Muscle layer of duodenum (tissue), 2 donors: ENCODE results near the gene ZNF267.
"Not testable (repeated sequence)": the region's sequence is repeated elsewhere in the genome, so short reads cannot be mapped to it uniquely, and the experiment has no call there.

Experiments used
- H3K27ac ChIP-seq: one replicate; pipeline ENCODE4 v1.7.0; 2013; ENCODE audit warnings: mild to moderate bottlenecking, low read length
- H3K27me3 ChIP-seq: one replicate; pipeline ENCODE4 v1.7.0; 2013; ENCODE audit warnings: low read depth, mild to moderate bottlenecking, control low read depth, low read length
- H3K36me3 ChIP-seq, 2 donors: one replicate each; pipeline ENCODE4 v1.7.0; 2013; ENCODE audit warnings: low read length in 2 of 2, control low read depth in 1 of 2, mild to moderate bottlenecking in 1 of 2; ENCODE audit not compliant: insufficient read depth in 2 of 2, control insufficient read depth in 1 of 2
- H3K4me1 ChIP-seq, 2 donors: one replicate each; pipeline ENCODE4 v1.7.0; 2013; ENCODE audit warnings: low read length in 2 of 2, mild to moderate bottlenecking in 2 of 2, control low read depth in 1 of 2, moderate library complexity in 1 of 2; ENCODE audit not compliant: insufficient read depth in 2 of 2, control insufficient read depth in 1 of 2
- H3K4me3 ChIP-seq, 2 donors: one replicate each; pipeline ENCODE4 v1.7.0; 2013; ENCODE audit warnings: low read length in 2 of 2, low read depth in 1 of 2, mild to moderate bottlenecking in 1 of 2
- H3K9me3 ChIP-seq, 2 donors: one replicate each; pipeline ENCODE4 v1.7.0; 2013; ENCODE audit warnings: low read length in 2 of 2, control low read depth in 1 of 2, mild to moderate bottlenecking in 1 of 2; ENCODE audit not compliant: control insufficient read depth in 1 of 2
- donor health status: healthy.

ZNF267 gene

DNA sequence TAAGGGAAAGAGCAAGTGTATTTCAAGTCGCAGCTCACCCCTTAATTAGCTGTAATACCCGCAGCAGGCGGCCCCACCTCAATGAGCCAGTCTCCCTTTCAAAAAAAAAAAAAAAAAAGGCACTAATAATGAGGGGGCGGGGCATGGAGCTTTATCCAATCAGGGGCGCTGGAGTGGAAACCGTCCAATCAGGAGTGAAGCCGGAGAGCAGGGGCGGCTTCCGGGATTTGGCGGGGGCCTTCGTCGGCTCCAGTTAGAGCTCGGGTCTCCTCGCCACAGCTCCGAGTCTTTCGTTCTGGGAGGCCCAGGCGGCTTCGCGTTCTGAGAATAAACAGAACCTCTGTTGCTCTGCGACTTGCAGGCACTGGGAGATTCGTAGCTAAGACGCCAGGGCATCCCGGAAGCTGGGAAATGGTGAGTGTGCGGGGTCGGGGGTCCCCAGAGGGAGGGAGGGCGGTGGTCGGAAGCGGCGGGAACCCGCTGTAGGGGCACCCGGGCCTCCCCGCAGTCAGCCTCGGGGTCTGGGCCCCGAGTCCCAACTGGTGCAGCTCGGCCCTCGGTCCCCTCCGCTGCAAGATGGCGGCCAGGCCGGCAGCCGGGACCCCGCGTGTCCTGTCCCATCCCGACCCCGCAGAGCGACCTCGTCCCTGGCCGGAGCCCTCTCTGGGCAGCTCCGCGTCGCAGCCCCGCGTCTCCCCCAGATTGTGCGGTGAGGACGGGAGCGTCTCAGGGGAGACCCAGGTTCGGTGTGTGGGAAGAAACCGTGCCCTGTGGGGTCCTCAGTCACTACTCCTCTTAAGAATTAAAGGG, at the start of gene ZNF267:
Gene ZNF267 (plus strand): TSS at position 252 of the 810 bp plus-strand sequence. CDS start 160 bp downstream, at position 412.
- peaks cover 5 to 7% of the 10 kb centered on the region in 2 donors for H3K36me3 ChIP-seq
- H3K4me3 ChIP-seq, result peak within 1 kb of the TSS; percentile 95 to 98
- no peaks in the 10 kb centered on the region for H3K9me3 ChIP-seq
- peak within 1 kb of the TSS; percentile 98 for H3K27ac ChIP-seq
- H3K27me3 ChIP-seq, result no peaks in the 10 kb centered on the region
- peaks cover 24 to 44% of the 10 kb centered on the region in 2 donors for H3K4me1 ChIP-seq

GRCh38 chr16:31833047-31833446, 40.6 kb upstream of the ZNF267 start:
- H3K9me3 ChIP-seq, result peaks cover 0 to 5% of the 10 kb centered on the region in 2 donors
- no peak overlapping the region for H3K4me3 ChIP-seq
- H3K36me3 ChIP-seq, result no peaks in the 10 kb centered on the region
- H3K4me1 ChIP-seq, result no peaks in the 10 kb centered on the region
- H3K27ac ChIP-seq, result no peak overlapping the region
- H3K27me3 ChIP-seq, result no peaks in the 10 kb centered on the region

DNA sequence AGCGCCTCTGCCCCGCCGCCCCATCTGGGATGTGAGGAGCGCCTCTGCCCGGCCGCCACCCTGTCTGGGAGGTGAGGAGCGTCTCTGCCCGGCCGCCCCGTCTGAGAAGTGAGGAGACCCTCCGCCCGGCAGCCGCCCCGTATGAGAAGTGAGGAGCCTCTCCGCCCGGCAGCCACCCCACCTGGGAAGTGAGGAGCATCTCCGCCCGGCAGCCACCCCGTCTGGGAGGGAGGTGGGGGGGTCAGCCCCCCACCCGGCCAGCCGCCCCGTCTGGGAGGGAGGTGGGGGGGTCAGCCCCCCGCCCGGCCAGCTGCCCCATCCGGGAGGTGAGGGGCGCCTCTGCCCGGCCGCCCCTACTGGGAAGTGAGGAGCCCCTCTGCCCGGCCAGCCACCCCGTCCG, 37.2 kb upstream of the ZNF267 start:
- peaks cover 3 to 12% of the 10 kb centered on the region in 2 donors for H3K9me3 ChIP-seq
- not testable (repeated sequence) for H3K27ac ChIP-seq, H3K4me1 ChIP-seq, H3K4me3 ChIP-seq, H3K27me3 ChIP-seq, H3K36me3 ChIP-seq

DNA sequence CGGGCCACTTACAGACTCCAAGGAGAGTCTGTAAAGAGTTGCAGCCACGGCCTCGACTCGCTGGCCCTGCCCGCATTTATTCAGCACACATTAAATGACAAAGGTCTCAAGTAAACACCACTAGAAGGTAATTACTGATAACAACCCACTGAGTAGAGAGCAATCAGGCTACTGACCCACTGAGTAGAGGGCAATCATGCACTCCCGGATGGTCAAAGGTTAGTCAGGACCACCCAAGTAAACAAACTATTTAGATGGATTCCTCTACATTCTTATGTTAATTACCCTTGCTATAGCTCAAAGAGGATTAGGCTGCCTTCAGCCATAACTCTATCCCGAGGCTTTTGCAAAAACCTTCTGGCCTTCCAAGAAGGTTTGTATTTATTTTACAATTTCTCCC, 30.7 kb upstream of the ZNF267 start:
- no peaks in the 10 kb centered on the region for H3K27me3 ChIP-seq
- no peaks in the 10 kb centered on the region for H3K4me1 ChIP-seq
- H3K27ac ChIP-seq, result no peak overlapping the region
- H3K36me3 ChIP-seq, result no peaks in the 10 kb centered on the region
- no peak overlapping the region for H3K4me3 ChIP-seq
- peaks cover 9 to 23% of the 10 kb centered on the region in 2 donors for H3K9me3 ChIP-seq

- H3K36me3 ChIP-seq, H3K27ac ChIP-seq, H3K4me1 ChIP-seq, H3K27me3 ChIP-seq: not testable (repeated sequence)
- H3K4me3 ChIP-seq, result peak overlapping the region in 1 of 2 donors; percentile 10
- H3K9me3 ChIP-seq, result peaks cover 13 to 32% of the 10 kb centered on the region in 2 donors
Measured at GRCh38 chr16:31848572-31848971, 25.0 kb upstream of the ZNF267 start.

DNA sequence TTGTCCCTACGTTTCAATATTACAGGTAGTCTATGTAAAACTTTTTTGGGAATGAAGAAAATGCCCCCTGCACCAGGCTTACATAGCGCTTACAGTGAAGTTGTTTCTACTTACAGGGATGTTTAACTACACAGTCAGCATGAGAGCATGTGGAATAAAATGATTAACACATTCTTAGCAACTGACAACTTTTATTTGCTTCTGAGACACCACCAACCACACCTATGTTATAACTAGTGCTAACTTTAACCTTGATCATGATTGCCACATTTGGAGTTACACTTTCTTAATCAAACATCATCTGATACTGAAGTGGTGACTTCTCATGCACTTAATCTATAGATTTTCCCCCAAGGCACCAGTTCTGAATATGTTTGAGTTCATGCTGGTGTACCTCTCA, 20.3 kb upstream of the ZNF267 start:
- H3K36me3 ChIP-seq, result no peaks in the 10 kb centered on the region

GRCh38 chr16:31860508-31860907, 13.1 kb upstream of the ZNF267 start:
- H3K4me3 ChIP-seq, result no peak overlapping the region
- H3K9me3 ChIP-seq, result no peaks in the 10 kb centered on the region

More for the DNA sequence above, 20.3 kb upstream of the ZNF267 start:
- peaks cover 6 to 18% of the 10 kb centered on the region in 2 donors for H3K9me3 ChIP-seq
- H3K27ac ChIP-seq, result no peak overlapping the region
- H3K27me3 ChIP-seq, result no peaks in the 10 kb centered on the region
- H3K4me3 ChIP-seq, result no peak overlapping the region
- H3K4me1 ChIP-seq, result no peaks in the 10 kb centered on the region

GRCh38 chr16:31861455-31861854, 12.2 kb upstream of the ZNF267 start:
- no peak overlapping the region for H3K27ac ChIP-seq
- no peaks in the 10 kb centered on the region for H3K4me1 ChIP-seq
- no peaks in the 10 kb centered on the region for H3K27me3 ChIP-seq
- no peaks in the 10 kb centered on the region for H3K9me3 ChIP-seq
- H3K4me3 ChIP-seq, result no peak overlapping the region
- H3K36me3 ChIP-seq, result no peaks in the 10 kb centered on the region

More at GRCh38 chr16:31860508-31860907, 13.1 kb upstream of the ZNF267 start:
- Histone ChIP-seq H3K27ac (no peak overlapping the region), H3K36me3 (no peaks in the 10 kb centered on the region), H3K27me3 (no peaks in the 10 kb centered on the region), H3K4me1 (no peaks in the 10 kb centered on the region)

DNA sequence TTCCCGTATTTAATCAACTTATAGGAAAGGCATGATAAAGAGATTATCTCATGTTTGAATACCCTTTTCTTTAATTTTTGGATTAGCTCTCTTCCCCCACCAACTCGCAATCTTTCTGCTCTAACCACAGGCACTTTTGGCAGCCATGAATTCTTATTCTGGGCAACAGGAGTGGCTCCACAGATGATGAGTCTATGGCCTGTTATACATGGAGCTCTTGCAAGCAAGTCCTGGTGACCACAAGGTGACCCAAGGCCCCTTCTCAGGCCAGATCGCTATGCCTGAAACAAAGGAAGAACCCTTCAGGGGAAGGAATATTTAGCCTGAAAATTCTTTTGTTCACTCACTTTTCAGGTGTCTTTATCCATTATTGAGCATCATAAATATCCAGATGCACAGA, 10.8 kb upstream of the ZNF267 start:
- Histone ChIP-seq H3K36me3 (no peaks in the 10 kb centered on the region), H3K9me3 (no peaks in the 10 kb centered on the region), H3K27me3 (no peaks in the 10 kb centered on the region), H3K27ac (no peak overlapping the region), H3K4me3 (no peak overlapping the region), H3K4me1 (no peaks in the 10 kb centered on the region)

DNA sequence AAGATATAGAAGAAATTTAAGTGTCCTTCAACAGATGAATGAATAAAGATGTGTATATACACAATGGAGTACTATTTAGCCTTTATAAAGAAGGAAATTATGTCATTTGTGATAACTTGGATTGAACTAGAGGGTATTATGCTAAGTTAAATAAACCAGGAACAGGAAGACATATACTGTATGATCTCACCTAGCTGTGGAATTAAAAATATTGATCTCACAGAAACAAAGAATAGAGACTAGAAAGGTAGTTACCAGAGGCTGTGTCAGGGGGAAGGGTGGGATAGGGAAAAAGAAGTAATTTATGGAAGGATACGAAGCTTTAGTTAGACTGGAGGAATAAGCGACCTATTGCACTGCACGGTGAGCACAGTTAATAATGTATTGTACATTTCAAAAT, 5.4 kb upstream of the ZNF267 start:
- H3K27me3 ChIP-seq, result no peaks in the 10 kb centered on the region
- no peaks in the 10 kb centered on the region for H3K9me3 ChIP-seq
- H3K36me3 ChIP-seq, result no peaks in the 10 kb centered on the region
- H3K27ac ChIP-seq, result no peak overlapping the region
- H3K4me3 ChIP-seq, result no peak overlapping the region
- peaks cover 0 to 3% of the 10 kb centered on the region in 2 donors for H3K4me1 ChIP-seq

DNA sequence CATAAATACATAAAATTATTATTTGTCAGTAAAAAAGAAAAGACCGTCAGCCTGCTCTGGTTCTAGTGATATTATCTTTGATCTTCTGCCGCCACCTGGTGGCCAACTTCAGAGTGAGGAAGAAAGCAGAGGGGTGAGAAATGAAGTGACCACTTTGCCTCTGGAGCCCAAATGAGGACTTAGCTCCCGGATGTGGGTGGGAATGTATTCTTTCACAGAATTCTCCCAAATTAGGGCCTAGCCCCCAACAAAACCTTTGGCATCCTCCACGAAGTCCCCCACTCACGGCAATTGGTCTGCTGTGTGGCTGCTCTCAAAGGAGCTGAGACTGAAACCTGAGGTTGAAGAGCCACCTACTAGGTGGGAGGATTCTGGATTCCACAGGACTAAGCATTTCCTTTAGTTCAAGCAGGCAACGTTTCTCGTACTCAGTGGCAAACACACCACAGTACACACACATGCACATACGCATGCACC, 4.9 kb upstream of the ZNF267 start:
- H3K27ac ChIP-seq, result no peak overlapping the region
- H3K36me3 ChIP-seq, result no peaks in the 10 kb centered on the region
- H3K4me1 ChIP-seq, result peaks cover 0 to 6% of the 10 kb centered on the region in 2 donors
- no peaks in the 10 kb centered on the region for H3K9me3 ChIP-seq
- no peak overlapping the region for H3K4me3 ChIP-seq
- H3K27me3 ChIP-seq, result no peaks in the 10 kb centered on the region
